HepG2 (cell line): ENCODE data around the gene ZNF629. TPM values are rescaled to one million over a fixed set of nuclear protein-coding genes. Genes with fewer than 3 reads are reported as not detected.

ENCODE experiments used
- CCAR2 ChIP-seq: fragments of 200-400 bp; formaldehyde crosslinking; optimal IDR thresholded peaks from 2 replicates; pipeline ENCODE3; 2018; ENCODE audit warnings: low read depth, mild to moderate bottlenecking, low read length, moderate library complexity
- CHCHD3 ChIP-seq: sonication (generic); formaldehyde crosslinking; IDR thresholded peaks from 2 replicates; pipeline ENCODE4 v1.8.0; 2022; ENCODE audit warnings: mild to moderate bottlenecking, missing genetic modification reagents, moderate library complexity
- EEA1 ChIP-seq: sonication (generic); formaldehyde crosslinking; IDR thresholded peaks from 2 replicates; pipeline ENCODE4 v1.5.1; 2020; ENCODE audit warnings: mild to moderate bottlenecking, missing genetic modification reagents, borderline replicate concordance
- GLI4 ChIP-seq: sonication (generic); formaldehyde crosslinking; IDR thresholded peaks from 2 replicates; pipeline ENCODE4 v1.5.1; 2020; ENCODE audit warnings: missing genetic modification reagents, mild to moderate bottlenecking, moderate library complexity, borderline replicate concordance
- HNRNPH1 ChIP-seq: fragments of 200-400 bp; formaldehyde crosslinking; optimal IDR thresholded peaks from 2 replicates; pipeline ENCODE3; 2017; ENCODE audit warnings: mild to moderate bottlenecking, low read depth, low read length
- HOXA5 ChIP-seq: sonication (generic); formaldehyde crosslinking; IDR thresholded peaks from 2 replicates; pipeline ENCODE4 v1.4.0; 2020; ENCODE audit warnings: missing genetic modification reagents
- JUNB ChIP-seq: sonication (generic); formaldehyde crosslinking; IDR thresholded peaks from 2 replicates; pipeline ENCODE4 v1.8.0; 2022; ENCODE audit warnings: missing genetic modification reagents, mild to moderate bottlenecking, borderline replicate concordance
- MEIS1 ChIP-seq: sonication (generic); formaldehyde crosslinking; IDR thresholded peaks from 2 replicates; pipeline ENCODE4 v1.9.0; 2021; ENCODE audit warnings: mild to moderate bottlenecking, missing genetic modification reagents, moderate library complexity, borderline replicate concordance
- NFYC ChIP-seq: IDR thresholded peaks from 2 replicates; pipeline ENCODE4 v1.6.1; 2016; ENCODE audit warnings: missing genetic modification reagents, missing compliant biosample characterization
- SAP130 ChIP-seq: IDR thresholded peaks from 2 replicates; pipeline ENCODE4 v1.6.1; 2016; ENCODE audit warnings: low read depth
- SKI ChIP-seq: fragments of 450-650 bp; IDR thresholded peaks from one replicate; pipeline ENCODE4 v1.6.1; 2018; ENCODE audit warnings: mild to moderate bottlenecking; ENCODE audit not compliant: partially characterized antibody
- TOE1 ChIP-seq: sonication (generic); formaldehyde crosslinking; IDR thresholded peaks from 2 replicates; pipeline ENCODE4 v1.4.0; 2020; ENCODE audit warnings: mild to moderate bottlenecking, missing genetic modification reagents
- ZNF326 ChIP-seq: sonication (generic); formaldehyde crosslinking; IDR thresholded peaks from 2 replicates; pipeline ENCODE4 v1.4.0; 2020; ENCODE audit warnings: missing genetic modification reagents, borderline replicate concordance
- ZNF556 ChIP-seq: sonication (generic); formaldehyde crosslinking; IDR thresholded peaks from 2 replicates; pipeline ENCODE4 v1.4.0; 2020; ENCODE audit warnings: mild to moderate bottlenecking, missing genetic modification reagents, borderline replicate concordance
- ZNF577 ChIP-seq: sonication (generic); formaldehyde crosslinking; IDR thresholded peaks from 2 replicates; pipeline ENCODE4 v1.4.0; 2020; ENCODE audit warnings: mild to moderate bottlenecking, low read depth, missing genetic modification reagents, borderline replicate concordance
- ZNF83 ChIP-seq: sonication (generic); formaldehyde crosslinking; IDR thresholded peaks from 2 replicates; pipeline ENCODE4 v1.4.0; 2020; ENCODE audit warnings: missing genetic modification reagents, mild to moderate bottlenecking, borderline replicate concordance
- ZNF839 ChIP-seq: sonication (generic); formaldehyde crosslinking; IDR thresholded peaks from 2 replicates; pipeline ENCODE4 v1.4.0; 2020; ENCODE audit warnings: missing genetic modification reagents, mild to moderate bottlenecking, borderline replicate concordance
- polyA plus RNA-seq, 8 experiments: library from polyadenylated mRNA; depleted of rRNA in 3 of 8; stranded (reverse) in 7 of 8; unstranded in 1 of 8; fragments of >200 nt; fragmentation: Illumina TruSeq in 4 of 8; extraction: Trizol in 4 of 8; gene quantifications; 2 replicates each; pipeline versions ENCODE4 v1.2.1 to v1.2.3, GENCODE V29; 2011 to 2016; ENCODE audit warnings: low read depth in 4 of 8, missing spikeins in 1 of 8, mixed read lengths in 1 of 8; ENCODE audit not compliant: insufficient read depth in 1 of 8
- total RNA-seq, 5 experiments: library from RNA; depleted of rRNA; stranded (reverse); fragments of >200 nt; fragmentation: Illumina TruSeq; extraction: Trizol; gene quantifications; 2 replicates each; pipeline ENCODE4 v1.2.3, GENCODE V29; 2016; ENCODE audit warnings: low read depth in 1 of 5
- TF ChIP-seq, protein P1 (sequence below): sonication (generic); formaldehyde crosslinking; IDR thresholded peaks from 2 replicates; pipeline ENCODE4 v1.9.0; 2021; ENCODE audit warnings: mild to moderate bottlenecking, missing genetic modification reagents
- TF ChIP-seq, protein P2 (sequence below): sonication (generic); formaldehyde crosslinking; IDR thresholded peaks from 2 replicates; pipeline ENCODE4 v1.8.1; 2022; ENCODE audit warnings: low read depth, mild to moderate bottlenecking, missing genetic modification reagents

Gene ZNF629
- total and polyA plus RNA-seq, 2 of the 13 experiments (the other 11 are each of a cell fraction or from before 2014, with no cell fraction given): 6.1 to 16.5 TPM

DNA sequence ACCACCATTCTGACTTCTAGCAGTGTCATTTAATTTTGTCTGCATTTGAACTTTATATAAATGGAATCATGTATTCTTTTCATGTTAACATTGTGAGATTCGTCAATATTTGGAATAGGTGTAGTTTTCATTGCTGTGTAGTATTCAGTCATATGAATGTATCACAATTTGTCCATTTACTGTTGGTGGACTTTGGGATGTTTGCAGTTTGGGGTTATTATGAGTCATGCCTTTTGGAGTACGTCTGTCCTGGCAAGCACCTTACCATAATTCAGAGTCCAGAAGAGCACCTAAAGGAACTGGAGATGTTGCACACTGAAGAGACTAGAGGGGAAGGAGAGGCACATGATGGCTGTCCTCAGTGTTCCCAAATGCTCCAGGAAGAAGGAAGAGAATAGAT, 41.9 kb downstream of the ZNF629 start (continued):
- TF ChIP-seq, protein P1, sequence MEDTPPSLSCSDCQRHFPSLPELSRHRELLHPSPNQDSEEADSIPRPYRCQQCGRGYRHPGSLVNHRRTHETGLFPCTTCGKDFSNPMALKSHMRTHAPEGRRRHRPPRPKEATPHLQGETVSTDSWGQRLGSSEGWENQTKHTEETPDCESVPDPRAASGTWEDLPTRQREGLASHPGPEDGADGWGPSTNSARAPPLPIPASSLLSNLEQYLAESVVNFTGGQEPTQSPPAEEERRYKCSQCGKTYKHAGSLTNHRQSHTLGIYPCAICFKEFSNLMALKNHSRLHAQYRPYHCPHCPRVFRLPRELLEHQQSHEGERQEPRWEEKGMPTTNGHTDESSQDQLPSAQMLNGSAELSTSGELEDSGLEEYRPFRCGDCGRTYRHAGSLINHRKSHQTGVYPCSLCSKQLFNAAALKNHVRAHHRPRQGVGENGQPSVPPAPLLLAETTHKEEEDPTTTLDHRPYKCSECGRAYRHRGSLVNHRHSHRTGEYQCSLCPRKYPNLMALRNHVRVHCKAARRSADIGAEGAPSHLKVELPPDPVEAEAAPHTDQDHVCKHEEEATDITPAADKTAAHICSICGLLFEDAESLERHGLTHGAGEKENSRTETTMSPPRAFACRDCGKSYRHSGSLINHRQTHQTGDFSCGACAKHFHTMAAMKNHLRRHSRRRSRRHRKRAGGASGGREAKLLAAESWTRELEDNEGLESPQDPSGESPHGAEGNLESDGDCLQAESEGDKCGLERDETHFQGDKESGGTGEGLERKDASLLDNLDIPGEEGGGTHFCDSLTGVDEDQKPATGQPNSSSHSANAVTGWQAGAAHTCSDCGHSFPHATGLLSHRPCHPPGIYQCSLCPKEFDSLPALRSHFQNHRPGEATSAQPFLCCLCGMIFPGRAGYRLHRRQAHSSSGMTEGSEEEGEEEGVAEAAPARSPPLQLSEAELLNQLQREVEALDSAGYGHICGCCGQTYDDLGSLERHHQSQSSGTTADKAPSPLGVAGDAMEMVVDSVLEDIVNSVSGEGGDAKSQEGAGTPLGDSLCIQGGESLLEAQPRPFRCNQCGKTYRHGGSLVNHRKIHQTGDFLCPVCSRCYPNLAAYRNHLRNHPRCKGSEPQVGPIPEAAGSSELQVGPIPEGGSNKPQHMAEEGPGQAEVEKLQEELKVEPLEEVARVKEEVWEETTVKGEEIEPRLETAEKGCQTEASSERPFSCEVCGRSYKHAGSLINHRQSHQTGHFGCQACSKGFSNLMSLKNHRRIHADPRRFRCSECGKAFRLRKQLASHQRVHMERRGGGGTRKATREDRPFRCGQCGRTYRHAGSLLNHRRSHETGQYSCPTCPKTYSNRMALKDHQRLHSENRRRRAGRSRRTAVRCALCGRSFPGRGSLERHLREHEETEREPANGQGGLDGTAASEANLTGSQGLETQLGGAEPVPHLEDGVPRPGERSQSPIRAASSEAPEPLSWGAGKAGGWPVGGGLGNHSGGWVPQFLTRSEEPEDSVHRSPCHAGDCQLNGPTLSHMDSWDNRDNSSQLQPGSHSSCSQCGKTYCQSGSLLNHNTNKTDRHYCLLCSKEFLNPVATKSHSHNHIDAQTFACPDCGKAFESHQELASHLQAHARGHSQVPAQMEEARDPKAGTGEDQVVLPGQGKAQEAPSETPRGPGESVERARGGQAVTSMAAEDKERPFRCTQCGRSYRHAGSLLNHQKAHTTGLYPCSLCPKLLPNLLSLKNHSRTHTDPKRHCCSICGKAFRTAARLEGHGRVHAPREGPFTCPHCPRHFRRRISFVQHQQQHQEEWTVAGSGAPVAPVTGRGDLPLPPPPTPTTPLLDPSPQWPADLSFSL (CRISPR knock-in tag): no peak
- no peak; the same call in 1 of the 2 replicates for TF ChIP-seq MEIS1
- no peak for TF ChIP-seq TOE1 (CRISPR knock-in tag)
- TF ChIP-seq ZNF326 (CRISPR knock-in tag): no peak
- no peak for TF ChIP-seq HNRNPH1
- no peak for TF ChIP-seq EEA1 (CRISPR knock-in tag)
- TF ChIP-seq JUNB (CRISPR knock-in tag): peak; percentile 59
- no peak for TF ChIP-seq CCAR2
- no peak for TF ChIP-seq SKI
- no peak for TF ChIP-seq NFYC (CRISPR knock-in tag)
- no peak for TF ChIP-seq ZNF577 (CRISPR knock-in tag)
- TF ChIP-seq, protein P2, sequence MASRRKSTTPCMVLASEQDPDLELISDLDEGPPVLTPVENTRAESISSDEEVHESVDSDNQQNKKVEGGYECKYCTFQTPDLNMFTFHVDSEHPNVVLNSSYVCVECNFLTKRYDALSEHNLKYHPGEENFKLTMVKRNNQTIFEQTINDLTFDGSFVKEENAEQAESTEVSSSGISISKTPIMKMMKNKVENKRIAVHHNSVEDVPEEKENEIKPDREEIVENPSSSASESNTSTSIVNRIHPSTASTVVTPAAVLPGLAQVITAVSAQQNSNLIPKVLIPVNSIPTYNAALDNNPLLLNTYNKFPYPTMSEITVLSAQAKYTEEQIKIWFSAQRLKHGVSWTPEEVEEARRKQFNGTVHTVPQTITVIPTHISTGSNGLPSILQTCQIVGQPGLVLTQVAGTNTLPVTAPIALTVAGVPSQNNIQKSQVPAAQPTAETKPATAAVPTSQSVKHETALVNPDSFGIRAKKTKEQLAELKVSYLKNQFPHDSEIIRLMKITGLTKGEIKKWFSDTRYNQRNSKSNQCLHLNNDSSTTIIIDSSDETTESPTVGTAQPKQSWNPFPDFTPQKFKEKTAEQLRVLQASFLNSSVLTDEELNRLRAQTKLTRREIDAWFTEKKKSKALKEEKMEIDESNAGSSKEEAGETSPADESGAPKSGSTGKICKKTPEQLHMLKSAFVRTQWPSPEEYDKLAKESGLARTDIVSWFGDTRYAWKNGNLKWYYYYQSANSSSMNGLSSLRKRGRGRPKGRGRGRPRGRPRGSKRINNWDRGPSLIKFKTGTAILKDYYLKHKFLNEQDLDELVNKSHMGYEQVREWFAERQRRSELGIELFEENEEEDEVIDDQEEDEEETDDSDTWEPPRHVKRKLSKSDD (CRISPR knock-in tag): no peak
- TF ChIP-seq GLI4 (CRISPR knock-in tag): no peak
- no peak for TF ChIP-seq ZNF839 (CRISPR knock-in tag)
- peak; percentile 79 for TF ChIP-seq SAP130 (CRISPR knock-in tag)
- TF ChIP-seq HOXA5 (CRISPR knock-in tag): no peak
- no peak; the same call in 1 of the 2 replicates for TF ChIP-seq ZNF556 (CRISPR knock-in tag)
- no peak for TF ChIP-seq CHCHD3 (CRISPR knock-in tag)
- TF ChIP-seq ZNF83 (CRISPR knock-in tag): no peak
